Activated T-helper 9 cell treated with anti-CD3 and anti-CD28 coated beads, Interleukin-2, amount 50 U/mL, for 16 hours (primary cell): ENCODE data around the gene TP53RK.
"Not testable (repeated sequence)": the region's sequence is repeated elsewhere in the genome, so short reads cannot be mapped to it uniquely, and the experiment has no call there.

Experiments used
- DNase-seq: peaks from one replicate; pipeline ENCODE4 v3.0.0-alpha.2; 2020; ENCODE audit warnings: low read depth

Gene TP53RK

DNA sequence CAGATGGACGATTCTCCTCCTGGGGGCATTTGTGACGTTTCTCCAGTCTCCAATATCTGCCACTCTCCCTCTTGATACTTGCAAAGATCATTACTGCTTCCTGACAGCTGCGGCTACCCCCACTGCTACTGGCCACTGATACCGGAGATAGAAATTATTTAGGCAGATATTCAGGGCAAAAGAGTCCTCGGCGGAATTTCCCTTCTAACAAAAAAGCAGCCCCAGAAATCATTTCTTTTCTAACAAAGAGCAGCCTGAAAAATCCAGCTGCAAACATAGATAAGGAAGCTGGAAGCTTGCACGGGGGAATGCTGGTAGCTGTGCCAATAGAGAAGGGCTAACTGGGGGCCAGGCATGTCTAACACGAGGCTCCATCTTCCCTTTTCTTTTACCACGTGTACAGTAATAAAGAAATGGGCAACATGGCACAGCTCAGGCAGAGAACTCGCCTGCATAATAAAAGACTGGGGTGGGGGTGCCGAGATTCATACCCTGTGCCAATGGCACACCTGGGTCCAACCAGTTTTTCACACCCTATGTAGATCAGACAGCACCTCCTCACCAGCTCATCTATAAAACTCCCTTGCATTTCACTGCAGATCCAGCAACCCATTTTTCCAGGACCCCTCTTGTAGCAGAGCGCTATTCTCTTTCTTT lies 6.1 kb downstream of the TP53RK start:
- no peak for DNase-seq

DNA sequence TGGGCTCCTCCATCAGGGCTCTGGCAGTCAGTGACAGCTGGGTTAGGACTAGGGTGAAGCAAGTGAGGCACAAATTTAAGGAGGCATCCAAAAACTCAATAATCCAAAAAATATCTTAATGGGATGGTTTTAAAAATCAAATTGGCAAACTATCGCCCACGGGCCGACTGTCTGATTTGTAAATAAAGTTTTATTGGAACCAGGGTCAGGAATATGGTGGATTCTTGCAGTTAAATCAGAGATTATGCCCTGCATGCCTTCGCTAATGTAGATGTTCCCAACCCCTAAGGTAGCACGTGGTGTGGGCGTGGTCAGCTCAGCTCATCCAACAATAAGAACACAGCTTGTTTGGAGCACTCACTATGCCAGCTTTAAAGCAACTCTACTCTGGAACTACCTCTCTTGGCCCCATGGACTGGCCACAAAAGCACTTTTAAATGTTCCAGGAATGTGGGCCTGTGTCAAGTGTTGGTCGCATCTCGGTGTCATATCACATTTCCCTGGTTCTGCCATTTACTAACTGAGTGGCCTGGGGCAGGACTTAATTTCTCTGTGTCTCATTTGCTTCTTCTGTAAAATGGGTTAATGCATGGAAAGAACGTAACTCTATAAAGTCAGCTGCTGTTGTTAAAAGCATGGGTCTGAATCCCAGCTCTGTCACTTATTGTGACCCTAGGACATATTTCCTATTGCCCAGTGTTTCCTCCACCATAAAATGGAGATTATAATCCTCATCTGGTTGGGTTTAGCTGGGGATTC lies 7.0 kb downstream of the TP53RK start:
- no peak for DNase-seq

DNA sequence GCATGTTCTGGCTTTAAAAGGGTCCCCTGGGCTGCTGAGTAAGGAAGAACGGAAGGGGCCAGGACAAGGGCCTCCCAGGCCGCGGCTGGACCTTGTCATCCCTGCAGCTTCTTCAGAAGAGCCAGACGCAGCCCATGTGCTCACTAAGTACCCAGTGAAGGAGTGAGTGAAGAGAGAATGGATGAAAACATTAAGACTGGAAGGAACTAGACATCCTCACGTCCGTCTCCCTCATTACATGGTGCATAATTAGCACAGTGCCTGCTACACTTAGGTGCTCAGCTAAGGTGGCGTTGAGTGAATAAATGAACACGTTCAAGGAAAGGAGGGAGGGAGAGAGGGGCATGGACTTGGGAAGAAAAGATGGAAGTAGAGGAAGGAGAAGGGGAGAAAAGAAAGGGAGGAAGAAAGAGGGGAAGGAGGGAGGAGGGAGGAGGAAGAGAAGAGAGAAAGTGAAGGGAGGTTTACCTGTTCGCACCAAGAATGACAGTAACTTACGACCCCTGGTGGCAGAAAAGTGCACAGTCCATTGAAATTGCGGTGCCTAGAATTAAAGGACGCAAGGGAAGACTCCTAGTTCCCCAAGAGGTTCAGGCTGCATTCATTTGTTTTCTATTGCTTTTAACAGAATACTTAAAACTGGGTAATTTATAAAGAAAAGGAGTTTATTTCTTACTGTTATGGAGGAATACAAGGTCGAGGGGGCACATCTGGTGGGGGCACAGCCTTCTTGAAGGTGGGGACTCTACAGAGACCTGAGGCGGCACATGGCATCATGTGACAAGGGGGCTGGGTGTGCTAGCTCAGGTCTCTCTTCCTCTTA lies 8.0 kb downstream of the TP53RK start:
- DNase-seq, result peak; percentile 35

DNA sequence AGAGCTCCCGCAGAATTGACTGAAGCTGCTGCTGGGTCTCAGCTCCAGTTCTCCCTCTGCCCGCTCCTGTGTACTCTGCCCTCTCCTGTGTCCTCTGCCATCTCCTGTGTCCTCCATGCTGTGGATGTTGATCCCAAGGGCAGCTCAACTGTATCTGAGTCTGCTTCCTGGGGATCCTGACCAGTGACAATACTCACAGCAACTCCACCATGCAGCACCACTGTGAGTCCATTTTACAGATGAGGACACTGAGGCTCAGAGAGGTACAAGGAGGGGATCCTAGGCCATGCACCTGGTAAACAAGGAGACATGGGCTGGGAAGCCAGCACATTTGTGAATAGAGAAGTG lies 8.6 kb downstream of the TP53RK start:
- DNase-seq, result no peak

DNA sequence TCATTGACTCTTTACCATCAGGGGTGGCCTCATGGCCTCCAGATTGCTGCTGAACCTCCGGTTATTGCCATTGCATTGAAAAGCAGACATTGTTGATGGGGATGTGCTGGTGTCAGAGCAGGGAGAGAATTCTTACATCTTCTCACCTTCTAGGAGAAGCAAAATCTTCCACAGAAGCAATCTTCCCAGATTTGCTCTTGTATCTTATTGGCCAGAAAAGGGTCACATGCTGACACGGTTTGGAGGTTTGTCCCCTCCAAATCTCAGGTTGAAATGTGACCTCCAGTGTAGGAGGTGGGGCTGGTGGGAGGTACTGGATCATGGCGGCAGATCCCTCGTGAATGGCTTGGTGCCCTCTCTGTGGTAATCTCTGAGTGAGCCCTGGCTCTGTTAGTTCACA lies 10.7 kb downstream of the TP53RK start:
- DNase-seq, result no peak

DNA sequence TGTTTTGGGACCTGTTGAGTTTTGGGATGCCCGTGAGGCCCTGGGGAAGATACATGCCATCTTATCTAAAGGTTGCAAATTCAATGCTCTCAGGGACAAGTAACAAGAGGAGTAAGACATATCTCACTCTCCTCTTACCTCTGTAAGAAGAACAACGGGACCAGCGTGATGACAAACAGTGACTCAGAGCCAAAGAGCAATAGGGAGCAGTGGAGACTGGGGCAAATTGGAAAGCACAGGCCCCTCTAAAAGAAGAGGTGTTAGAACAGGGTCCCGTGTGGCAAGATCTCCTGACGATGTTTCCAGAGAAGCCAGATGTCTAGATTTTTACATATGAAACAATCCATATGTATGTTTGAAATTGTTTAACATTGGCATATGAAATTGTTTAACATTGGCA lies 11.6 kb downstream of the TP53RK start:
- DNase-seq, result no peak

DNA sequence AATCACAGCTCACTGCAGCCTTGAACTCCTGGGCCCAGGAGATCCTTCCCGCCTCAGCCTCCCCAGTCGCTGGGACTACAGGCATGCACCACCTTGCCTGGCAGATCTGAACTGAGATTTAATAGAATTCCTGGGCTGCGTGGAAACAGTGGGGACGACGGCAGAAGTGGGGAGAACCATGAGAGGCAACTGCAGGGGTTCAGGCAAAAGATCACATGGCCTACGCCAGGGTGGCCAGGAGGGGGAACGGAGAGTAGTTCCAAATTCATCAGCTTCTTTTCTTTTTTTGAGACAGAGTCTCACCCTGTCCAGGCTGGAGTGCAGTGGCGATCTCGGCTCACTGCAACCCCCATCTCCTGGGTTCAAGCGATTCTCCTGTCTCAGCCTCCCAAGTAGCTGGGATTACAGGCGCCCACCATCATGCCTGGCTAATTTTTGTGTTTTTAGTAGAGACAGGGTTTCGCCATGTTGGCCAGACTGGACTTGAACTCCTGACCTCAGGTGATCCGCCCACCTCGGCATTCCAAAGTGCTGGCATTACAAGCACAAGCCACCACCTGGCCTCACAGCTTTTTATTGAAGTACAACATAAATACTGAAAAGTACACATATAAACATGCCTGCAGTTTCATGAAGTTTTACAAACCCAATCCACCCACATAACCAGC lies 12.5 kb downstream of the TP53RK start:
- not testable (repeated sequence) for DNase-seq

DNA sequence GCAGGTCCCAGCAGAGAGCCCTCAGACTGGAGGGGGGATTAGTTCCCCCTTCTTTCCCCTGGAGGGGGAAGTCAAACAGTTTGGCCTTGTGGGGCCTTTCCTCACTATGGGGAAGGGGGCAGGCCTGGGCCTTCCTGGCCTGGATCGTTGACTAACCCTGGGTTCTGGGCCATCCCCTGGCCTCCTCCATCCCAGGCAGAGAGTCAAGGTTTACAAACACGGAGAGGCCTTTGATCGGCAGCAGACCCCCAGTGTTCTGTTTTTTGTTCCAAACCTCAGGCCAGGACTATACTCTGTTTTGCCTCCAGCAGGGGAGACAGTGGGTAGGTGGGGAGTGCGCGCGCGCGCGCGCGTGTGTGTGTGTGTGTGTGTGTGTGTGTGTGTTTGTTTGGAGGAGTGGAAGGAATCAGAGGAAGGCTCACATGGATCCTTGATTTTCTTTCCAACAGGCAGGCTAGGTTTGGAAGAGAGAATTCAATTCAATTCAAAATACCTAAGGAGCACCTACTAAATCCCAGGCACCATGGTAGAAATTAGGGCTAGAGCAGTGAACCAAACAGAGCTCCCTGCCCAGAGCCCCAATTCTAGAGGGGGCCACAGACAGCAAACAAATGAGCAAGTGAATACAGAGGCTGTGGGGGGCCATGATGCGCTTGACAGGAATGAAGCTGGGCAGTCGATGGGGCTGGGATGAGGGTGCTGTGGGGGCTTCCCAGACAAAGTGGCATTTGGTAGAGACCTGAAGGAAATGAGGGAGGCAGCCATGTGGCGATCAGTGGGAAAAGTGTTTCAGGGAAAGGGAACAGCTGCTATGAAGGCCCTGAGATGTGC lies 14.8 kb downstream of the TP53RK start:
- no peak for DNase-seq

DNA sequence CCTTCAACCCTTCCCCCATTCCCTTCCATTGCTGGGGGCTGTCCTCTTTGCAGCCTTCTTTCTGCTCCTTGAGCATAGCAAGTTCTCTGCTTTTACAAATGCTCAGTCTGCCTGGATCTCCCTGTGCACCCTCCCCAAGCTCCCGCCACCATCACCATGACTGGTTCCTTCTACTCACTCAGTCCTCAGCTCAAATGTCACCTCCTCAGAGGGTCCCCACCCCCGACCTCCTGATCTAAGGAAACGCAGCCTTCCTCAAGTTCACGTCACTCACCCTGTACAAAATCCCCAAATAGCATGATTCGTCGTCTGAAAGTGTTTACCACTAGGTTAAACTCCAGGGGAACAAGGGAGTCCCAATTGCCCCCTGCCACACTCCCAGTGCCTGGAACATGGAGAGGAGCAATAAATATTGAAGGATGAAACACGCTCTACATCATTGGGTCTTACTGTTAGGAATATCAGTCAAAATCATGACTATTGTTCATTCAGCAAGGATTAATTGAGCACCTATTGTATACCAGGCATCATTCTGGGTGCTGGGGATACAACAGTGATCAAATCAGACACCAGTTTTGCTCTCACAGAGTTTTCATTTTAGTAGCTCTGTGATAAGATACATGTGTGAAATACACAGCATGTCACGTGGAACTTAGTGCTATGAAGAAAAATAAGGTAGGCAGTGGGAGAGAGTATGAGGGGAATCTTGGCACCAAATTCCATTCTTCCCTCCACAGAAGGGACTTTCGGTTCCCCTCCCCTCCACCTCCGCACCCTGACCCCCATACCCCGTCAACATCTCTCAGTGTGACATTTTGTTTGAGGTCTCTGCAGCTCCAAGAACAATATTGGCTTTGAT lies 15.6 kb downstream of the TP53RK start:
- DNase-seq, result no peak

DNA sequence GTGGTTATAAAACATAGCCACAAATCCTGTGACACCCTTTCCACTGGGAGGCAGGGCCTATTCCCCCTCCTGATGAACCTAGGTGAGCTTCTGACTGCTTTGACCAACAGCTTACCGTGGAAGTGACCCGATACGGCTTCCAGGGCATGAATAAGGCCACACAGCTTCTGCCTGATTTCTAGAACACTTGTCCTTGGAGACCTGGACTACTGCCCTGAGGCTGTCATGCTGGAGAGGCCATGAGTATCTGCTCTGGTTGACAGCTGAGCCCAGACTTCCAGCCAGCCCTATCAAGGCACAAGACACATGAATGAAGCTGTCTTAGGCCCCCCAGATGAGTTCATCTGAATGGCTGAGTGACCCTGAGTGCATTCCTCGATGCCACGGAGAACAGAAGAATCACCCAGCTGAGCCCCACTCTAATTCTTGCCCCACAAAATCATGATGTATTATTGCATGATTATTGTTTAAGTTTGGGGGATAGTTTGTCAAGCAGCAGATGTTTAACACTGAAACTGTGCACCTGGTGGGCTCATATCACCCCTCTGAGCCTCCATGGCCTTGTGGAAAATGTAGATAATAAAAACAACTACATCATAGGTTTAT lies 16.6 kb downstream of the TP53RK start:
- no peak for DNase-seq

DNA sequence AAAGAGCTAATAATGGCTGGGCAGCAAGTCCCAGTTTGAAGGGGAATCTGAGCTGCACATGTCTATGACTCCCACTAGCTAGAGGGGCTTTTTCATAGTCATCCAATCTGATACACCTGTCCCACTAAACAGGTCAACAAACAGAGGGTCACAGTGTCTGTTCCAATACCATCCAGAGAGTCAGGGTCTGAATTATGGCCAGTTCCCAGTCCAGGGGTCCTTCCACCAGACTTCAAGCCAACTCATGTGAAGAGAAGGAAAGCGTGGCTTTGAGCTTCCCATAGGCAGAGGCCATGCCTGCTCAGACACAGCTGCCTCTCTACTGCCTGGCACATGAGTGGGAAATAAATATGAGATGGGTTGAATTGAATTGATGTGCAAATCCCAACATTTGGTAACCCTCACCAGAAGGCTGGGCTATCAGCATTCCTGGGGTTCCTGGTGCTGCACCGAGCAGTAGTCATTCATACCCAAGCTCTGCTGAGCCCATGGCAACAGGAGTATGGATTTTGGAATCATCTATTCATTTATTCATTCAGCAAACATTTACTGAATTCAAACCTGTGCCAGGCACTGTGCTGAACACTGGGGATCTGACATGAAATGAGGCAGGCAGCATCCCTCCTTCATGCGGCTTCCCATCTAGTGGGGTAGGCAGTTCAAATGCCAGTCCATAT lies 17.2 kb downstream of the TP53RK start:
- no peak for DNase-seq

DNA sequence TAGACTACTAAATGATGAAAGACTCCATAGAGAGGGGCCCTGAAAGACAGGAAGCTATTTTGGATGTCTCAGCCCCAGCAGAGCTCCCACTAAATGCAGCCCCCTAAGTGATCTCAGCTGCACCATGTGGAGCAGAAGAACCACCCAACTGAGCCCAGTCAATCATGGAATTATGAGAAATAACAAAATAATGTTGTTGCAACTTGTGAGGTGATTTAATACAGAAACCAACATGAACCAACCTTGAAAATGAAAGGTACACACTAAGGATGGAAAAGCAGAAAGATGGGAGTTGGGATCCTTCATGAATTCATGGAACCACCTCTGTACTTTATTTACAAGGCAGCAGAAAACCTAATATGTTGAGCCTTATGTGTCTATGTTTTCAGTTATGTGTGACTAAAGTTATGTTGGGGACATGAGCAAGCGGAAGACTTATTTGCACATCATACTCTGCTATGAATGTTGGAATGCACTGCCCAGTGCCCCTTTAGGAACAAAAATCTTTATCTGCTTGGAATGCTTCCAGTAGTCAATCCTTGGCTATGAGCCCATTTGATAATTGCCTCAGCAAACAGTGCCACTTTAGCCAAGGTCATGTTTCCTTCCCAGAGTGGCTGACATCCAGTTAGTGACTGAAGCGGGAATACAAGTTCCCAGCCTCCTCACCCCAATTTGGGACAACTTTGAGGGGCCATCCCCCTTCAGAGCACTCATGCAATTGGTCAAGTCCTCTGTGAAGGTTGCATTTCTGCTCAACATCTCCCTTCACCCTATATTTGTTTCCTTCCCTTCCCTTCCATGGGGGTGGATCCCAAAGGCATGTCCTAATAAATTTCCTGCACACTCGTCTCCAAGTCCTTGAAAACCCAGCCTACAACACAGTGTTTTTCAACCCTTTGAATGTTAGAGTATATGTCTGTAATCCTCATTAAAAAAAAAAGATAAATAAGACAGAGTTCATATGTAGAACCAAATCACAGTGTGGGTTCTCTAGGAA lies 18.4 kb downstream of the TP53RK start:
- DNase-seq, result no peak

DNA sequence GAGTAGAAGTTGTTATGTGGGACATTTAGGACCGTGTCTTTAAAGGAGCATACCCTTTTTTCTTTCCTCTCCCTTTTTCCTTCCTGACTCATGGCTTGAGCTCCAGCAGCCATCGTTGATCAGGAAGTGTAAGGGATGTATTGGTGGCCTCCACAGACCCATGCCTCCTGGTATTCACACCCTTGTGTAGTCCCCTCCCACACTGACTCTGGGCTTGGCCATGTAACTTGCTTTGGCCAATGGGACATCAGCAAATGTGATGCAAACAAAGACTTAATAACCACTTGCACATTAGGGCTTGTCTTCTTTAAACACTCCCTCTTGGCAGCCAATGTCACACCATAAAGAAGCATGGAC lies 19.0 kb downstream of the TP53RK start:
- DNase-seq, result no peak

DNA sequence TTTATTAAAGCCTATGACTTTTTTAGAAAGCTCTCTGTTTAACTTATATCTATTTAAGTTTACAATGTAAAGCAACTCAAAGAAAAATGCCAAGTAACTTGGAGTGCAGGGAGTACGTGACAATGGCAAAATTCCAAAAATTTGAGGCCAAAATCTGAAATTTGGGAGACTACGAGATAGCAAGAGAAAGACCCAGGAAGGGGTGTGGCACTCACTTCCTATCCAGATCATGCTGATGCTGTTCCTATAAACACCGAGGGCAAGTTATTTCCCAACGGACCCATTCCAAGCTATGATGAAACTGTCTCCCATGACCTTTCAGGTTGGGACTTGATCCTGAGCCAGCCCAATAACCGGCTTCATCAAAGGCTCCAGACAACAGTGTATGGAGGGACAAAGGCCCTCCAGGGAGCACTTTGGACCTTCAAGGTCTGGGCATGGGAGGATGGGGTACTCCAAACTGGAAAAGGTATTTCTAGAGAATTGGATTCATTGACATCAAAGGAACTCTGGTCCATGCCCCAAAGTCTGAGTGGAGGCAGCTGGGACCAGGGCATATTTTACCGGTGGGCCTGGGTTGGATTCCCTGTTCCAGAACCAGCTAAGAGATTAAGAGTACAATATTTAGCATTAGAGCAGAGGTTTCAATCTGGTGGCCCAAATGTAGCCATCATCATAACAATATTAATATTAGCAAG lies 22.3 kb downstream of the TP53RK start:
- no peak for DNase-seq

DNA sequence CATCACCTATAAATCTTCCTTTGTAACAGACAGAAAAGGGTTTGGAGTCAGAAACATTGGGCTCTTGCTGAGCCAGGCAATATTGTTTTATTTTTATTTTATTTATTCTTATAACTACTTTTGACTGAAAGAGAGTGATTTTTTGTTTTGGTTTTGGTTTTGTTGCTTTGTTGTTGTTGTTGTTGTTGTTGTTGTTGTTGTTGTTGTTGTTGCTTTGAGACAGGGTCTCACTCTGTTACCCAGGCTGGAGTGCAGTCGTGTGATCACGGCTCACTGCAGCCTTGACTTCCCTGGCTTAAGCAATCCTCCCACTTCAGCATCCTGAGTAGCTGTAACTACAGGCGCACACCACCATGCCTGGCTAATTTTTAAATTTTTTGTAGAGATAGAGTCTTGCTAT lies 22.9 kb downstream of the TP53RK start:
- no peak for DNase-seq

DNA sequence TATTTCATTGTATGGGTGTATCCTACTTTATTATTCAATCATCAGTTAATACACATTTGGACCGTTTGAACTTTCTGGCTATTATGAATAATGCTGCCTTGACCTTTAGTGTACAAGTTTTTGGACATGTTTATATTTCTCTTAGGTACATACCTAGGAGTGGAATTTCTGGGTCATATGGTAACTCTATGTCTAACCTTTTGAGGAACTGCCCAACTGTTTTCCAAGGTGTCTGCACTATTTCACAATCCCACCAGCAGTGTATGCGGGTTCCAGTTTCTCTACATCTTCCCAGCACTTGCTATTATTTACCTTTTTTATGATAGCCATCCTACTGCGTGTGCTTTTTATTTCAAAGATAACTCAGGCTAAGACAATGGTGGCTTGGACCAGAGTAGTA lies 23.6 kb downstream of the TP53RK start:
- DNase-seq, result no peak

DNA sequence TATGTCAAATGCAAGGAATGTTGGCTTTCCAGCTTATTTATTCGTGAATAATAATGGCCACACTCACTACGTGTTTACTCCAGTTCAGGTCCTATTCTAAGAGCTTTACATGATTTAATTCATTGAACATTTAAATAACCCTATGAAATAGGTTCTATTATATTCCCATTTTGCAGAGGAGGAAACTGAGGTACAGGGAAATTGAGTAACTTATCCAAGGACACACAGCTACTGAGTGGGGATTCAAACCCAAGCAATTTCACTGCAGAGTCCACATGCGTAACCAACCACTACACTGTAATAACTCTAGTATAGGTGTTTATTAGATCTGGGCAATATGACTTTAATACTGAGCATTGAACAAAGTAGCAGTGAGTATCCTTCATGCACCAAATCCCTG lies 25.7 kb downstream of the TP53RK start:
- DNase-seq, result no peak

DNA sequence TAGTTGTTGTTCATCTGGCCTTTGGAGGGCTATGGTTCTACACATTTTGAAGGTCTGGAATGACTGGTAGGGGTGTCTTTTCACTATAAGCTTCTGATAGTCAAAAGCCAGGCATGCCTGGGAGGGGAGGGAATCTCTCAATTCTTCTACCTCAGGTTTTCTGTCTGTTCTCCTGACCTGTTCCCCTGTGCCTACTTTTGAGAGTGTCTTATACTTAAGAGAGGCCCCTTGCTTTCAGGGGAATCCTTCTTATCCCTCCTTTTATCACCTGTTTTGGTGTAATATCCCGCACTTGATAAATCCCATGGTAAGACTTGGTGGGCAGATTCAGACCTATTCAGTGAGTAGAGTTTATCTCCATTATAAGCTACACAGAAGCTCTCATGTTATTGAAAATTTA lies 27.6 kb downstream of the TP53RK start:
- DNase-seq, result no peak
